Upper lobe of left lung (tissue), 6 donors: Measurements from ENCODE around the gene PSD2. TPM values are rescaled to one million over a fixed set of nuclear protein-coding genes. Genes with fewer than 3 reads are reported as not detected.
A peak's percentile ranks its signal among the peaks of the same experiment; 100 is the strongest.

ENCODE experiments used
- ATAC-seq, 2 donors: fragments of 200-7000 bp; cut with Tn5 transposase; one replicate each; pipeline ENCODE4 v1.9.1; 2022; ENCODE audit warnings: mild to moderate bottlenecking in 2 of 2, moderate library complexity in 2 of 2; ENCODE audit not compliant: low FRiP score in 2 of 2
- DNase-seq, 2 donors: peaks; one replicate each; pipeline ENCODE4 v3.0.0-alpha.2; 2019 to 2020
- H3K27ac ChIP-seq, 4 donors: fragments of 200-600 bp; sonication (generic); one replicate each; pipeline ENCODE4 v1.5.1; 2016 to 2019
- H3K27me3 ChIP-seq, 4 donors: fragments of 200-600 bp; sonication (generic); one replicate each; pipeline ENCODE4 v1.5.1; 2017 to 2019
- H3K36me3 ChIP-seq, 4 donors: fragments of 200-600 bp; sonication (generic); one replicate each; pipeline ENCODE4 v1.5.1; 2016 to 2019
- H3K4me1 ChIP-seq, 4 donors: fragments of 200-600 bp; sonication (generic); one replicate each; pipeline ENCODE4 v1.5.1; 2018 to 2019
- H3K4me3 ChIP-seq, 4 donors: fragments of 200-600 bp; sonication (generic); one replicate each; pipeline ENCODE4 v1.5.1; 2017 to 2019; ENCODE audit warnings: mild to moderate bottlenecking in 2 of 4, moderate library complexity in 1 of 4
- H3K9me3 ChIP-seq, 4 donors: fragments of 200-600 bp; sonication (generic); one replicate each; pipeline ENCODE4 v1.5.1; 2018 to 2019
- EP300 ChIP-seq, 4 donors: sonication (generic); formaldehyde crosslinking; IDR thresholded peaks; one replicate each; pipeline ENCODE4 v1.5.1; 2017; ENCODE audit warnings: antibody characterized with exemption in 4 of 4, control low read depth in 2 of 4
- POLR2A ChIP-seq, 4 donors: fragments of 450-650 bp; IDR thresholded peaks; one replicate each; pipeline ENCODE4 v1.5.1; 2016 to 2017; ENCODE audit warnings: antibody characterized with exemption in 4 of 4, mild to moderate bottlenecking in 2 of 4
- POLR2AphosphoS5 ChIP-seq, 2 donors: sonication (generic); formaldehyde crosslinking; IDR thresholded peaks; one replicate each; pipeline ENCODE4 v1.5.1; 2017; ENCODE audit warnings: antibody characterized with exemption in 2 of 2
- WGBS, 2 donors: methylation state at CpG; one replicate each; pipeline ENCODE4 v1.1.5; 2017 to 2018; 5-methylcytosine and 5-hydroxymethylcytosine counted together
- total RNA-seq, 6 donors: library from RNA; depleted of rRNA in 4 of 6; stranded (reverse); fragments of >200 nt in 4 of 6; gene quantifications; one replicate each; pipeline versions ENCODE4 v1.1.0 to v1.2.1, GENCODE V29; 2016 to 2021
- TF ChIP-seq, protein P1 (sequence below), 6 experiments: fragments of 450-650 bp in 4 of 6; fragments of 200-600 bp in 2 of 6; sonication (generic) in 2 of 6; IDR thresholded peaks; one replicate each; pipeline ENCODE4 v1.5.1; 2016 to 2019; ENCODE audit warnings: antibody characterized with exemption in 6 of 6
- donor health status: DM: no; HTN: no; CAD: no; lungs with moderate emphysema.
- donor health status: DM: no; HTN: yes; CAD: no; lungs with severe emphysema.

The PSD2 gene
- total RNA-seq, 6 donors from 2014 or later = 0.10 to 0.15 (median 0.11) TPM; not detected in 3

- DNase-seq (no peak), ATAC-seq (no peak)
- no peaks in the 10 kb centered on the region for H3K9me3 ChIP-seq
- TF ChIP-seq POLR2AphosphoS5 (IDR thresholded peaks at IDR 0.05) (no peak), EP300 (IDR thresholded peaks at IDR 0.05) (no peak), POLR2A (IDR thresholded peaks at IDR 0.05) (no peak)
- TF ChIP-seq, protein P1, sequence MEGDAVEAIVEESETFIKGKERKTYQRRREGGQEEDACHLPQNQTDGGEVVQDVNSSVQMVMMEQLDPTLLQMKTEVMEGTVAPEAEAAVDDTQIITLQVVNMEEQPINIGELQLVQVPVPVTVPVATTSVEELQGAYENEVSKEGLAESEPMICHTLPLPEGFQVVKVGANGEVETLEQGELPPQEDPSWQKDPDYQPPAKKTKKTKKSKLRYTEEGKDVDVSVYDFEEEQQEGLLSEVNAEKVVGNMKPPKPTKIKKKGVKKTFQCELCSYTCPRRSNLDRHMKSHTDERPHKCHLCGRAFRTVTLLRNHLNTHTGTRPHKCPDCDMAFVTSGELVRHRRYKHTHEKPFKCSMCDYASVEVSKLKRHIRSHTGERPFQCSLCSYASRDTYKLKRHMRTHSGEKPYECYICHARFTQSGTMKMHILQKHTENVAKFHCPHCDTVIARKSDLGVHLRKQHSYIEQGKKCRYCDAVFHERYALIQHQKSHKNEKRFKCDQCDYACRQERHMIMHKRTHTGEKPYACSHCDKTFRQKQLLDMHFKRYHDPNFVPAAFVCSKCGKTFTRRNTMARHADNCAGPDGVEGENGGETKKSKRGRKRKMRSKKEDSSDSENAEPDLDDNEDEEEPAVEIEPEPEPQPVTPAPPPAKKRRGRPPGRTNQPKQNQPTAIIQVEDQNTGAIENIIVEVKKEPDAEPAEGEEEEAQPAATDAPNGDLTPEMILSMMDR (IDR thresholded peaks at IDR 0.05) = no peak
- H3K4me3 ChIP-seq = no peak overlapping the region
- H3K27me3 ChIP-seq = no peaks in the 10 kb centered on the region
- no peaks in the 10 kb centered on the region for H3K36me3 ChIP-seq
- 95% methylated on average over 2 of the region's 2 CpGs for WGBS, 2 donors
- H3K27ac ChIP-seq = no peak overlapping the region
- peaks cover 0 to 9% (median 5%) of the 10 kb centered on the region in 4 donors for H3K4me1 ChIP-seq
Observed at GRCh38 chr5:139875957-139876356, 80.3 kb downstream of the PSD2 start.

DNA sequence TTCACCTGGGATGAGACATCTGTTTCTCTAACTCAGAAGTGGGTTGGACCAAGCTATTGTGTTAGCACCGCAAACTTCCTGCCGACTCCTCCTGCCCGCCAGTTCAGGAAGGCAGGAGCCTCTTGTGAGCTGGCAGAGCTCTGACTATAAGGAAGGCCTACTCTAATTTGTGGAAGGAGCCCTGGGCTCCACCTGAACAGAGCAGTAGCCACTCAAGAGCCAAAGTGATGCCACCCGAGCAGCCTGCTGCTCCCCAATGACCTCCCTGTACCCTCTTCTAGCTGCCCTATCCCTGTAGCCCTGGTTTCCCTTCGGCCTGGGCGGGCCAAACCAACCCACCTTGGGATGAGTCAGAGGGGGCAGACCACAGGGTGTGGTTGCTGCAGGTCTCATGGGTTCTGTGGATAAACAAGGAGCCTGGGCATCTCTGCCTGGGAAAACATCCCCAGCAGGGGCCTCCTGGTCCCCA, 81.6 kb downstream of the PSD2 start:
- H3K4me3 ChIP-seq = no peak overlapping the region
- H3K9me3 ChIP-seq = no peaks in the 10 kb centered on the region
- H3K27me3 ChIP-seq = no peaks in the 10 kb centered on the region
- 53 to 61% methylated on average over 6 of the region's 6 CpGs for WGBS, 2 donors
- peaks cover 0 to 10% (median 7%) of the 10 kb centered on the region in 4 donors for H3K4me1 ChIP-seq
- ATAC-seq = no peak
- no peaks in the 10 kb centered on the region for H3K36me3 ChIP-seq
- no peak overlapping the region for H3K27ac ChIP-seq
- no peak for DNase-seq
- TF ChIP-seq POLR2A (IDR thresholded peaks at IDR 0.05) (no peak), EP300 (IDR thresholded peaks at IDR 0.05) (no peak), POLR2AphosphoS5 (IDR thresholded peaks at IDR 0.05) (no peak)
- TF ChIP-seq, protein P1 (IDR thresholded peaks at IDR 0.05) = no peak

DNA sequence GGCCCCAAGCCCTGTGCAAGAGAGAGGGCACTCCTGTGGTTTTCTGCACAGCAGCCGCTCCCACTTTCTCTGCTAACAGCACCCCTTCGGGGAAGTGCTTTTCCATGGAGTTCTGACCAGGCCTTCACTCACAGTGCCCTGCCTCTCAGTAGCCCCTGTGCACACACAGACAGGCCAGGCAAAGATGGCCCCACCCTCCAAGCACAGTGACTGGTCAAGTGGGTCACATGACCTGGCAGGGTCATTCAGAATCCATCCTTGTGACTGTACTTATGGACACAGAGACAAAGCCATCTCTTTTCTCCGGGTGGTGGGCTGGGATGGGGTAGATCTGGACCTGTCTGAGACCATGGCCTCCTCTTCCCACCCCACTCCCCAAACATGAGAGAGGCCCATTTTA, 82.5 kb downstream of the PSD2 start:
- DNase-seq (no peak), ATAC-seq (no peak)
- H3K4me1 ChIP-seq = peaks cover 0 to 10% (median 7%) of the 10 kb centered on the region in 4 donors
- H3K4me3 ChIP-seq = no peak overlapping the region
- H3K27ac ChIP-seq = no peak overlapping the region
- no peak for TF ChIP-seq POLR2AphosphoS5 (IDR thresholded peaks at IDR 0.05)
- no peak for TF ChIP-seq EP300 (IDR thresholded peaks at IDR 0.05)
- no peak for TF ChIP-seq POLR2A (IDR thresholded peaks at IDR 0.05)
- TF ChIP-seq, protein P1 (IDR thresholded peaks at IDR 0.05) = no peak
- H3K36me3 ChIP-seq = no peaks in the 10 kb centered on the region
- no peaks in the 10 kb centered on the region for H3K27me3 ChIP-seq
- H3K9me3 ChIP-seq = no peaks in the 10 kb centered on the region
- WGBS, 2 donors = 83 to 93% methylated on average over 1 to 3 of the region's 3 CpGs

DNA sequence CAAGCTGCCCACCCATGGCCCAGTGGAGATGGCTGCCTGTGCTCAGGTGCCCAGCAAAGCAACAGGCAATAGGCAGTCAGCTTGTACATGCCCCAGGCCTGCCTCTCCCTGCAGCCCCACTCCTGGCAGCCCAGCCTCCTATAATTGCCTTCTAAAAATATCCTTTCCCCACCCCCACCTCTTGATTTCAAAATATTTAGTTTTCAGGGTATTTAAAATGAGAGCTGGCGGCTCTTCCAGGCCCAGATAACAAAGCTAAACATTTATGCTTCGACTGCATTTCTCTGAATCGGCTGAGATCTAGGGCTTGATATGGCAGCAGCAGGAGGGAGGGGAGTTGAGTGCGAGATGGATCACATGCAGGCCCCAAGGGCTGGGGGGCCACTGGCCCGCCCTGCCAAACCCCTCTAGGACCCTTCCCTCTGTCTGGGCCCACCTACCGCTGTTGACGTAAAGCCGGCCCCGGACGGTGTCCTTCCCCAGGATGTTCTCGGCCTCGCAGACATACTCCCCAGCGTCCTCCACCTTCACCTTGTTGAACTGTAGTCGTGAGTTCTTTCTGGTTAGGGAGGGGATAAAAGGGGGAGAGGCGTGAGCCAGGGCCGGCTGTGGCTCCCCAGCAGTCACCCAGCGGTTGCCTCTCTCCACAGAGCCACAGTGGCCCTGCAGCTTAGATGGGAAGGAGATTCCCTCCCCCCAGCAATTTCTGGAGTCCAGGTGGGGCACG, 85.0 kb downstream of the PSD2 start:
- TF ChIP-seq POLR2AphosphoS5 (IDR thresholded peaks at IDR 0.05) (no peak), EP300 (IDR thresholded peaks at IDR 0.05) (no peak), POLR2A (IDR thresholded peaks at IDR 0.05) (no peak)
- TF ChIP-seq, protein P1 (IDR thresholded peaks at IDR 0.05) = no peak
- H3K9me3 ChIP-seq = no peaks in the 10 kb centered on the region
- ATAC-seq (no peak), DNase-seq (peak in 1 of 2 donors; percentile 67)
- H3K4me1 ChIP-seq = peaks cover 0 to 10% (median 7%) of the 10 kb centered on the region in 4 donors
- 52 to 80% methylated on average over 10 to 18 of the region's 18 CpGs for WGBS, 2 donors
- no peak overlapping the region for H3K27ac ChIP-seq
- peak overlapping the region in 1 of 4 donors; percentile 4 for H3K4me3 ChIP-seq
- H3K27me3 ChIP-seq = no peaks in the 10 kb centered on the region
- H3K36me3 ChIP-seq = no peaks in the 10 kb centered on the region
